T-helper 1 cell treated with Interleukin-12 subunit alpha and Interleukin-12 subunit beta and Interleukin-4 antibody, amounts not matched to agents 30 μg/mL and 1 μg/mL, for 36 hours (primary cell): ENCODE data around the gene TNFRSF19.

Source experiments
- H3K27ac Mint-ChIP-seq: one replicate; pipeline ENCODE4 v1.8.0; 2021; ENCODE audit warnings: mild to moderate bottlenecking, mixed read lengths
- H3K27me3 Mint-ChIP-seq: one replicate; pipeline ENCODE4 v1.8.0; 2021; ENCODE audit warnings: low read depth, mixed read lengths
- H3K36me3 Mint-ChIP-seq: one replicate; pipeline ENCODE4 v1.8.0; 2021; ENCODE audit warnings: low read depth, mixed read lengths
- H3K4me1 Mint-ChIP-seq: one replicate; pipeline ENCODE4 v1.8.0; 2021; ENCODE audit warnings: low read depth, mixed read lengths
- H3K4me3 Mint-ChIP-seq: one replicate; pipeline ENCODE4 v1.8.0; 2021; ENCODE audit warnings: mild to moderate bottlenecking, moderate library complexity, mixed read lengths
- H3K9me3 Mint-ChIP-seq: one replicate; pipeline ENCODE4 v1.8.0; 2021; ENCODE audit warnings: mixed read lengths

The TNFRSF19 gene

GRCh38 chr13:23636360-23636759 lies 66.1 kb downstream of the TNFRSF19 start:
- Mint-ChIP-seq H3K4me1 (no peaks in the 10 kb centered on the region), H3K4me3 (no peak overlapping the region), H3K27me3 (no peaks in the 10 kb centered on the region), H3K27ac (no peak overlapping the region), H3K36me3 (no peaks in the 10 kb centered on the region), H3K9me3 (no peaks in the 10 kb centered on the region)

- H3K27me3 Mint-ChIP-seq, result no peaks in the 10 kb centered on the region
- no peak overlapping the region for H3K27ac Mint-ChIP-seq
- H3K4me1 Mint-ChIP-seq, result no peaks in the 10 kb centered on the region
- no peaks in the 10 kb centered on the region for H3K9me3 Mint-ChIP-seq
- H3K4me3 Mint-ChIP-seq, result no peak overlapping the region
- H3K36me3 Mint-ChIP-seq, result no peaks in the 10 kb centered on the region
Observed at GRCh38 chr13:23637829-23638228, 67.6 kb downstream of the TNFRSF19 start.

GRCh38 chr13:23639674-23640073 lies 69.5 kb downstream of the TNFRSF19 start:
- H3K36me3 Mint-ChIP-seq, result no peaks in the 10 kb centered on the region
- no peaks in the 10 kb centered on the region for H3K4me1 Mint-ChIP-seq
- H3K4me3 Mint-ChIP-seq, result no peak overlapping the region
- H3K9me3 Mint-ChIP-seq, result no peaks in the 10 kb centered on the region
- no peak overlapping the region for H3K27ac Mint-ChIP-seq
- H3K27me3 Mint-ChIP-seq, result peaks cover 6% of the 10 kb centered on the region

- Mint-ChIP-seq H3K4me3 (no peak overlapping the region), H3K4me1 (no peaks in the 10 kb centered on the region), H3K27me3 (peaks cover 6% of the 10 kb centered on the region), H3K27ac (no peak overlapping the region), H3K9me3 (no peaks in the 10 kb centered on the region), H3K36me3 (no peaks in the 10 kb centered on the region)
Observed at GRCh38 chr13:23642110-23642509, 71.9 kb downstream of the TNFRSF19 start.

GRCh38 chr13:23643338-23644125 lies 73.3 kb downstream of the TNFRSF19 start:
- no peaks in the 10 kb centered on the region for H3K4me1 Mint-ChIP-seq
- no peak overlapping the region for H3K4me3 Mint-ChIP-seq
- no peak overlapping the region for H3K27ac Mint-ChIP-seq
- peaks cover 9% of the 10 kb centered on the region for H3K27me3 Mint-ChIP-seq
- H3K9me3 Mint-ChIP-seq, result no peaks in the 10 kb centered on the region
- H3K36me3 Mint-ChIP-seq, result no peaks in the 10 kb centered on the region

- H3K9me3 Mint-ChIP-seq, result no peaks in the 10 kb centered on the region
- H3K27me3 Mint-ChIP-seq, result peaks cover 14% of the 10 kb centered on the region
- no peaks in the 10 kb centered on the region for H3K36me3 Mint-ChIP-seq
- H3K4me3 Mint-ChIP-seq, result no peak overlapping the region
- H3K4me1 Mint-ChIP-seq, result no peaks in the 10 kb centered on the region
- H3K27ac Mint-ChIP-seq, result no peak overlapping the region
Observed at GRCh38 chr13:23644126-23644419, 73.9 kb downstream of the TNFRSF19 start.

GRCh38 chr13:23644527-23645138 lies 74.4 kb downstream of the TNFRSF19 start:
- no peaks in the 10 kb centered on the region for H3K9me3 Mint-ChIP-seq
- no peaks in the 10 kb centered on the region for H3K36me3 Mint-ChIP-seq
- H3K4me3 Mint-ChIP-seq, result no peak overlapping the region
- no peak overlapping the region for H3K27ac Mint-ChIP-seq
- H3K4me1 Mint-ChIP-seq, result no peaks in the 10 kb centered on the region
- H3K27me3 Mint-ChIP-seq, result peaks cover 19% of the 10 kb centered on the region

GRCh38 chr13:23645851-23646250 lies 75.6 kb downstream of the TNFRSF19 start:
- H3K9me3 Mint-ChIP-seq, result no peaks in the 10 kb centered on the region
- H3K27ac Mint-ChIP-seq, result no peak overlapping the region
- H3K4me3 Mint-ChIP-seq, result no peak overlapping the region
- H3K27me3 Mint-ChIP-seq, result peaks cover 32% of the 10 kb centered on the region
- no peaks in the 10 kb centered on the region for H3K4me1 Mint-ChIP-seq
- no peaks in the 10 kb centered on the region for H3K36me3 Mint-ChIP-seq

- Mint-ChIP-seq H3K9me3 (no peaks in the 10 kb centered on the region), H3K27me3 (peaks cover 35% of the 10 kb centered on the region), H3K36me3 (no peaks in the 10 kb centered on the region), H3K4me3 (no peak overlapping the region), H3K4me1 (no peaks in the 10 kb centered on the region), H3K27ac (no peak overlapping the region)
Observed at GRCh38 chr13:23651439-23651838, 81.2 kb downstream of the TNFRSF19 start.

- peaks cover 38% of the 10 kb centered on the region for H3K27me3 Mint-ChIP-seq
- no peaks in the 10 kb centered on the region for H3K9me3 Mint-ChIP-seq
- H3K4me1 Mint-ChIP-seq, result no peaks in the 10 kb centered on the region
- no peak overlapping the region for H3K4me3 Mint-ChIP-seq
- H3K36me3 Mint-ChIP-seq, result no peaks in the 10 kb centered on the region
- H3K27ac Mint-ChIP-seq, result no peak overlapping the region
Observed at GRCh38 chr13:23651887-23652286, 81.7 kb downstream of the TNFRSF19 start.

GRCh38 chr13:23652909-23653726 lies 82.9 kb downstream of the TNFRSF19 start:
- no peak overlapping the region for H3K27ac Mint-ChIP-seq
- H3K27me3 Mint-ChIP-seq, result peaks cover 38% of the 10 kb centered on the region
- no peaks in the 10 kb centered on the region for H3K4me1 Mint-ChIP-seq

GRCh38 chr13:23654111-23655110 lies 84.2 kb downstream of the TNFRSF19 start:
- Mint-ChIP-seq H3K4me1 (no peaks in the 10 kb centered on the region), H3K27me3 (peaks cover 27% of the 10 kb centered on the region), H3K9me3 (no peaks in the 10 kb centered on the region), H3K27ac (no peak overlapping the region), H3K36me3 (no peaks in the 10 kb centered on the region), H3K4me3 (no peak overlapping the region)

More at GRCh38 chr13:23652909-23653726, 82.9 kb downstream of the TNFRSF19 start:
- Mint-ChIP-seq H3K36me3 (no peaks in the 10 kb centered on the region), H3K4me3 (no peak overlapping the region), H3K9me3 (no peaks in the 10 kb centered on the region)

GRCh38 chr13:23655321-23655720 lies 85.1 kb downstream of the TNFRSF19 start:
- Mint-ChIP-seq H3K4me1 (no peaks in the 10 kb centered on the region), H3K36me3 (no peaks in the 10 kb centered on the region), H3K9me3 (no peaks in the 10 kb centered on the region), H3K27me3 (peaks cover 17% of the 10 kb centered on the region), H3K4me3 (no peak overlapping the region), H3K27ac (no peak overlapping the region)
